Measurements from ENCODE around the gene YEATS4. TPM values are rescaled to one million over a fixed set of nuclear protein-coding genes. Genes with fewer than 3 reads are reported as not detected.

The YEATS4 gene
- total RNA-seq, 1 experiment from 2014 or later, result 37.1 TPM

GRCh38 chr12:69360348-69360672 lies 767 bp downstream of the YEATS4 start:
- ChIA-PET POLR2A (interaction anchor here (0.9 kb wide), 1 partner anchor 9 kb away, joined by 3 read pairs; no protein-coding TSS in a partner anchor), CTCF (no interaction called here)
- Mint-ChIP-seq H3K4me1 (peaks cover 17% of the 10 kb centered on the region), H3K27me3 (ENCODE audit: low read depth) (no peaks in the 10 kb centered on the region), H3K4me3 (peak overlapping the region; percentile 91), H3K36me3 (peaks cover 18% of the 10 kb centered on the region), H3K9me3 (no peaks in the 10 kb centered on the region), H3K27ac (peak overlapping the region; percentile 98)
- DNase-seq (ENCODE audit: low spot score), result no peak
- ATAC-seq, result no peak
- TF ChIP-seq E2F1 (CRISPR knock-in tag; IDR thresholded peaks at IDR 0.05) (no peak), IRF1 (CRISPR knock-in tag; IDR thresholded peaks at IDR 0.05) (no peak), PRDM15 (CRISPR knock-in tag; IDR thresholded peaks at IDR 0.05) (no peak), ZNF416 (CRISPR knock-in tag; IDR thresholded peaks at IDR 0.05) (no peak), IRF2 (CRISPR knock-in tag; IDR thresholded peaks at IDR 0.05; ENCODE audit: borderline replicate concordance, low read depth) (no peak), STAT6 (CRISPR knock-in tag; conservative IDR thresholded peaks at IDR 0.05; ENCODE audit: low read depth) (no peak), OVOL2 (CRISPR knock-in tag; IDR thresholded peaks at IDR 0.05; ENCODE audit: borderline replicate concordance) (no peak), CDX4 (CRISPR knock-in tag; IDR thresholded peaks at IDR 0.05; ENCODE audit: borderline replicate concordance) (no peak), NR2C2 (CRISPR knock-in tag; IDR thresholded peaks at IDR 0.05) (no peak)

- Mint-ChIP-seq H3K4me1 (no peaks in the 10 kb centered on the region), H3K36me3 (peaks cover 54% of the 10 kb centered on the region), H3K27me3 (ENCODE audit: low read depth) (no peaks in the 10 kb centered on the region), H3K9me3 (peaks cover 5% of the 10 kb centered on the region), H3K27ac (no peak overlapping the region), H3K4me3 (no peak overlapping the region)
- POLR2A ChIA-PET, result no interaction called here
- ATAC-seq, result no peak
- TF ChIP-seq KAT7 (CRISPR knock-in tag; IDR thresholded peaks at IDR 0.05; ENCODE audit: borderline replicate concordance) (no peak), HMGA2 (CRISPR knock-in tag; IDR thresholded peaks at IDR 0.05) (no peak), AFF4 (CRISPR knock-in tag; IDR thresholded peaks at IDR 0.05; ENCODE audit: borderline replicate concordance) (no peak), NFATC4 (CRISPR knock-in tag; IDR thresholded peaks at IDR 0.05) (no peak), ZNF281 (CRISPR knock-in tag; IDR thresholded peaks at IDR 0.05) (no peak), JAZF1 (CRISPR knock-in tag; IDR thresholded peaks at IDR 0.05) (no peak), TCF7 (CRISPR knock-in tag; IDR thresholded peaks at IDR 0.05; ENCODE audit: low read depth) (no peak), ESRRA (CRISPR knock-in tag; IDR thresholded peaks at IDR 0.05; ENCODE audit: borderline replicate concordance) (no peak), ZNF416 (CRISPR knock-in tag; IDR thresholded peaks at IDR 0.05) (no peak)
- CTCF ChIA-PET, result no interaction called here
- no peak for DNase-seq (ENCODE audit: low spot score)
Observed at GRCh38 chr12:69366796-69367195, 7.3 kb downstream of the YEATS4 start.
